HG03439 (cell line): ENCODE results near the gene OR4F6.

Experiments used
- ATAC-seq: cut with Tn5 transposase; IDR thresholded peaks from one replicate; pipeline ENCODE4 v1.9.1; 2021; ENCODE audit warnings: mild to moderate bottlenecking, moderate library complexity; ENCODE audit not compliant: unreplicated experiment

OR4F6 gene

DNA sequence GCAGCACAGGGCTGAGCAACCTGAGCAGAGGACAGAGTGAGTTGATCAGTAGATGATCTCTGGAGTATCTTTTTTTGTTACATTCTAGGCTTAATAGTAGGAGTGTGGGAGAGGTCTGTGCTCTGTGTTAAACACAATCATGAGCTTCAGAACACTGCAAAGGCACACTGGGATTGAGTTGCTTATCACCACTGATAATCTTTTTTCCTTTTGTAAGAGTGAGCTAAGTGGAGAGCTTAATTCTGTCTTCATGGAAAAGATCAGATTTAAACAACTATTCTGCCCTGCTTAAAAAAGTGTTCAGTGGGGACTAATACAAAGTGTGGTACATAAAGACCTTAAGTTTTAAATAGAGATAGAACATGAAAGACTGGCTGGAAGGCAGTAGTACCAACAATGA lies 1.1 kb downstream of the OR4F6 start:
- ATAC-seq = no peak

- no peak for ATAC-seq
Observed at GRCh38 chr15:101804941-101805340, 1.6 kb downstream of the OR4F6 start.

DNA sequence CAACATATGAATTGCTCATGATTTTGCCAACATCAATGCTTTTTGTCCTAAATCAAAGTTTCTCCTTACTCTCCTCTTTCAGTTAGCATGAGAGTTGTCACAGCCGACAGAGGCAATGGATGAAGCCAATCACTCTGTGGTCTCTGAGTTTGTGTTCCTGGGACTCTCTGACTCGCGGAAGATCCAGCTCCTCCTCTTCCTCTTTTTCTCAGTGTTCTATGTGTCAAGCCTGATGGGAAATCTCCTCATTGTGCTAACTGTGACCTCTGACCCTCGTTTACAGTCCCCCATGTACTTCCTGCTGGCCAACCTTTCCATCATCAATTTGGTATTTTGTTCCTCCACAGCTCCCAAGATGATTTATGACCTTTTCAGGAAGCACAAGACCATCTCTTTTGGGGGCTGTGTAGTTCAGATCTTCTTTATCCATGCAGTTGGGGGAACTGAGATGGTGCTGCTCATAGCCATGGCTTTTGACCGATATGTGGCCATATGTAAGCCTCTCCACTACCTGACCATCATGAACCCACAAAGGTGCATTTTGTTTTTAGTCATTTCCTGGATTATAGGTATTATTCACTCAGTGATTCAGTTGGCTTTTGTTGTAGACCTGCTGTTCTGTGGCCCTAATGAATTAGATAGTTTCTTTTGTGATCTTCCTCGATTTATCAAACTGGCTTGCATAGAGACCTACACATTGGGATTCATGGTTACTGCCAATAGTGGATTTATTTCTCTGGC lies 2.5 kb downstream of the OR4F6 start:
- no peak for ATAC-seq

DNA sequence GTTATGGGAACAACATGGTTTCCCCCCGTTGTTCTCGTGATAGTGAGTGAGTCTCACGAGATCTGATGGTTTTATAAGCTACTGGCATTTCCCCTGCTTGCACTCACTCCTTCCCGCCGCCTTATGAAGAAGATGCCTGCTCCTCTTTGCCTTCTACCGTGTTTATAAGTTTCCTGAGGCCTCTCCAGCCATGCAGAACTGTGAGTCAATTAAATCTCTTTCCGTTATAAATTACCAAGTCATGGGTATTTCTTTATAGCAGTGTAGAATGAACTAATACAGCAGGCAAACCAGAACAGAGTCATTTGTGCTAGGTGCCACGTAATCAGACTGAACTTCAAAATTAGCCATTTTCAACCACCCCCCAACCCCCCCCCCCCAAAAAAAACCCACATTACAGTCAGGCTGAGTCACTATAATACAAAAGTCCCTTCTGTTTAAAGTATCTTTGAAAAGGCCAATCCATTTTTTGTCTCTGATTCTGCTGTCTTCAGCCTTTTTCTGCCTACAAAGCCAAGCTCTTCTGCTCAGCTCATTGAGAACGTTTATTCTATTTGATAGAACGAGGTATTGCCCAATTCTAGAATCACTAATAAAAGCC lies 4.1 kb downstream of the OR4F6 start:
- ATAC-seq = no peak

DNA sequence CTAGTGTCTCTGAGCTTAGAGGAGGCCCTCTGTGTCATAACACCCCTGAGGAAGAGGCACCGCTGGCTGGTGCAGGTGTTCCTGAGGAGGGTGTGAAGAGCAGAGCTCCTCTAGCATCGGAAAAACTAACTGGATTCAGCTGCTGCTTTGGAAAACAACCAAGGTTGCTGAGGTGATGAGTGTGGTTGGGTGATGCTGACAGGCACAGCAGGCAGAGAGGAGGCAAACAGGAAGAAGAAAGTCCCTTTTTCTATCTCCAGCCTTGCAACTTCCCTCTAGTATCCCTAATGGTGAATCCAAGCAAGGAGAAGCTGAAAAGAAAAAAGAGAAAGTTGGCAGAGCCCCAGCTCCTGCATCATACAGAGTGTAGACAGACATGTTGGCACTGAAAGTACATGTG lies 4.9 kb downstream of the OR4F6 start:
- no peak for ATAC-seq

- no peak for ATAC-seq
Observed at GRCh38 chr15:101810456-101810855, 7.1 kb downstream of the OR4F6 start.

DNA sequence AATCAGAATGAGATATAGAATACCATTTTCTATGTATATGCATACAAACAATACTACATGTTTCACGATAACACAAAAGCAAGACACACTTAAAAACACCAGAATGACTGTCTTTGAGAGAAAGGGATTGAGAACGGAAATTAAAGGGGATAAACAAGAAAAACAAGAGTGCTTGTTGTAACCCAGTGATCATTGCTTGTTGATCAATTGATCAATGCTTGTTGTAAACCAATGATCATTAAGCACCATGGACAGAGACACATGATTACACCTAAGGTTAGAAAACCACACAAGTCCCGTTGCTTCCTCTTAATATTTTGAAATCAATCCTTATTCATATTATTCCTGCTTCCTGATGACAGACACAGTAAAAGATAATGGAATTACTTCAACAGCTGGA lies 7.6 kb downstream of the OR4F6 start:
- no peak for ATAC-seq

- no peak for ATAC-seq
Observed at GRCh38 chr15:101811902-101812301, 8.6 kb downstream of the OR4F6 start, which contains the start of gene OR4F15. TSS of gene OR4F15 (plus strand) at chr15:101812202. CDS start at chr15:101818187, 5,985 bp downstream.

- no peak for ATAC-seq
Observed at GRCh38 chr15:101813803-101814534, 10.7 kb downstream of the OR4F6 start.

DNA sequence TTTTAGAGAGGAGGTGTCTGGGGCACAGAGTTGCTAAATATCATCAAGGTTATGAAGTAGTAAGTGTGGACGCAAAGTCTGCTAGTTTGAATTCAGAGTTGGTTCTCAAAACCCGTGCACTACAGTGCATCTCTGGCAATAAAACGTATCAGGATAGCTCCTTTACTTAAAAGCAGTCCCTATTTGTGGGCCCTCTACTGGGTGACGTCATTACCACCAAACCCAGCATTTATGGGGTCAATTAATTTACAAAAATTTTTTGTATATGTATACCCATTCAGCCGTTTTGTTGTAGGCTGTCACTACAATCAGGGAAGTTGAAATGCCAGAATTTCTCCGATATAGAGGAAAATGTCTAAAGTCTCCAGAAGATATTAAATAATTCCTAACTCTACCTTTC lies 17.5 kb downstream of the OR4F6 start:
- no peak for ATAC-seq

GRCh38 chr15:101827257-101827656 lies 23.9 kb downstream of the OR4F6 start:
- no peak for ATAC-seq

GRCh38 chr15:101828774-101829173 lies 25.5 kb downstream of the OR4F6 start:
- ATAC-seq = no peak

DNA sequence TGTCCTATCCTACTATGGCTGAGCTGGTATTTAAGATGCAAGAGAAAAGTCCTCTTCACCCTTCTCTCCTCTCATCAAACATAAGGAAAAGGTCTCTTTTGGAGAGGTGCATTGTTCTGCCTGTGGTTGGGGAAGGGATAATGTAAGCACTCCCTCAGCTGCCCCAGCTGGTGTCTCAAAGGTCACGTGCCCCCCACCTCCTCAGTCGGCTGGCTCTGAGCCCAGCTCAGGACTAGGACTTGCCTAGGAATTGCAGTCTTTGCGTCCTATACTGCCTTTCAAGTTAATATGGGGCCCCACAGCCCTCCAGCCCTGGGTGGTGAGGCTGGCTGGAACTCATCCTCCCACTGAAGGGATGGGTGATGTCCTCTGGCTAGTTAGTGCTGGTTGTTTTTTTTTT lies 38.3 kb downstream of the OR4F6 start:
- ATAC-seq = no peak

DNA sequence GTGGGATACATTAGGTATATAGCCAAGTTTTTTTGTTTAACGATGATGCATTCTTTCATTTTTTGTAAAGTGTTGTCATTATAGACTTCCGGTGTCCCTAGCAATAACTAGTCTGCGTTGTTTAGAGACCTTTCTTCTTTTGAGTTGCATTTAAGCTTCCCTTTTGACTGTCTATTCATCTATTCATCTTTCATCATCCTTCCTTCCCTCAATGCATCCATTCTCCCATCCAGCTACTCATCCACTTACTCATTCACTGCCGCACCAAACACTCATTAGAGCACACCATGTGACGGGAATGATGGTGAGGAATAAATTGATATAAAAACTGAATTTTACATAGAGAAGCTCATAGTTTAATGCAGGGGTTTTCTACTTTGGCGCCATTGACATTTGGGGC lies 41.6 kb downstream of the OR4F6 start:
- no peak for ATAC-seq

GRCh38 chr15:101852356-101852755 lies 49.0 kb downstream of the OR4F6 start:
- no peak for ATAC-seq
